WTC11 (cell line): Measurements from ENCODE around the gene DLGAP4.

Experiments
- ATF6 ChIP-seq: sonication (generic); formaldehyde crosslinking; IDR thresholded peaks from 2 replicates; pipeline ENCODE4 v1.8.1; 2023; ENCODE audit warnings: mild to moderate bottlenecking, missing genetic modification reagents
- CBFB ChIP-seq: sonication (generic); formaldehyde crosslinking; IDR thresholded peaks from 2 replicates; pipeline ENCODE4 v1.8.1; 2022; ENCODE audit warnings: mild to moderate bottlenecking, low read depth, missing genetic modification reagents
- E2F4 ChIP-seq: sonication (generic); formaldehyde crosslinking; IDR thresholded peaks from 2 replicates; pipeline ENCODE4 v1.8.1; 2022; ENCODE audit warnings: low read depth, mild to moderate bottlenecking, moderate library complexity, missing genetic modification reagents, borderline replicate concordance
- EMX1 ChIP-seq: fragments of 250-450 bp; sonication (Bioruptor Pico); IDR thresholded peaks from 2 replicates; pipeline ENCODE4 v1.8.0; 2021; ENCODE audit warnings: mild to moderate bottlenecking
- MAX ChIP-seq: sonication (generic); formaldehyde crosslinking; IDR thresholded peaks from 2 replicates; pipeline ENCODE4 v1.8.0; 2022; ENCODE audit warnings: mild to moderate bottlenecking, missing genetic modification reagents
- MYBL2 ChIP-seq: sonication (generic); formaldehyde crosslinking; IDR thresholded peaks from 2 replicates; pipeline ENCODE4 v1.8.1; 2023; ENCODE audit warnings: mild to moderate bottlenecking, moderate library complexity, missing genetic modification reagents
- TEAD4 ChIP-seq: sonication (generic); formaldehyde crosslinking; IDR thresholded peaks from 2 replicates; pipeline ENCODE4 v1.8.0; 2022; ENCODE audit warnings: mild to moderate bottlenecking, missing genetic modification reagents
- ZBTB21 ChIP-seq: sonication (generic); formaldehyde crosslinking; IDR thresholded peaks from 2 replicates; pipeline ENCODE4 v1.8.1; 2023; ENCODE audit warnings: mild to moderate bottlenecking, missing genetic modification reagents, borderline replicate concordance
- TF ChIP-seq, protein P1 (sequence below): fragments of 200-600 bp; IDR thresholded peaks from 2 replicates; pipeline ENCODE4 v1.8.0; 2022; ENCODE audit warnings: antibody characterized with exemption
- TF ChIP-seq, protein P2 (sequence below): sonication (generic); formaldehyde crosslinking; IDR thresholded peaks from 2 replicates; pipeline ENCODE4 v1.8.1; 2023; ENCODE audit warnings: mild to moderate bottlenecking, missing genetic modification reagents
- TF ChIP-seq, protein P3 (sequence below): fragments of 250-450 bp; sonication (Bioruptor Pico); IDR thresholded peaks from 2 replicates; pipeline ENCODE4 v1.9.0; 2021; ENCODE audit warnings: moderate library complexity, mild to moderate bottlenecking, inconsistent platforms, borderline replicate concordance

GRCh38 chr20:36315545-36316351 lies 9.6 kb downstream of the DLGAP4 start:
- TF ChIP-seq ZBTB21 (CRISPR knock-in tag): no peak
- TF ChIP-seq MYBL2 (CRISPR knock-in tag): no peak
- TF ChIP-seq, protein P1, sequence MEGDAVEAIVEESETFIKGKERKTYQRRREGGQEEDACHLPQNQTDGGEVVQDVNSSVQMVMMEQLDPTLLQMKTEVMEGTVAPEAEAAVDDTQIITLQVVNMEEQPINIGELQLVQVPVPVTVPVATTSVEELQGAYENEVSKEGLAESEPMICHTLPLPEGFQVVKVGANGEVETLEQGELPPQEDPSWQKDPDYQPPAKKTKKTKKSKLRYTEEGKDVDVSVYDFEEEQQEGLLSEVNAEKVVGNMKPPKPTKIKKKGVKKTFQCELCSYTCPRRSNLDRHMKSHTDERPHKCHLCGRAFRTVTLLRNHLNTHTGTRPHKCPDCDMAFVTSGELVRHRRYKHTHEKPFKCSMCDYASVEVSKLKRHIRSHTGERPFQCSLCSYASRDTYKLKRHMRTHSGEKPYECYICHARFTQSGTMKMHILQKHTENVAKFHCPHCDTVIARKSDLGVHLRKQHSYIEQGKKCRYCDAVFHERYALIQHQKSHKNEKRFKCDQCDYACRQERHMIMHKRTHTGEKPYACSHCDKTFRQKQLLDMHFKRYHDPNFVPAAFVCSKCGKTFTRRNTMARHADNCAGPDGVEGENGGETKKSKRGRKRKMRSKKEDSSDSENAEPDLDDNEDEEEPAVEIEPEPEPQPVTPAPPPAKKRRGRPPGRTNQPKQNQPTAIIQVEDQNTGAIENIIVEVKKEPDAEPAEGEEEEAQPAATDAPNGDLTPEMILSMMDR: no peak
- TF ChIP-seq E2F4 (CRISPR knock-in tag): no peak
- TF ChIP-seq, protein P2, sequence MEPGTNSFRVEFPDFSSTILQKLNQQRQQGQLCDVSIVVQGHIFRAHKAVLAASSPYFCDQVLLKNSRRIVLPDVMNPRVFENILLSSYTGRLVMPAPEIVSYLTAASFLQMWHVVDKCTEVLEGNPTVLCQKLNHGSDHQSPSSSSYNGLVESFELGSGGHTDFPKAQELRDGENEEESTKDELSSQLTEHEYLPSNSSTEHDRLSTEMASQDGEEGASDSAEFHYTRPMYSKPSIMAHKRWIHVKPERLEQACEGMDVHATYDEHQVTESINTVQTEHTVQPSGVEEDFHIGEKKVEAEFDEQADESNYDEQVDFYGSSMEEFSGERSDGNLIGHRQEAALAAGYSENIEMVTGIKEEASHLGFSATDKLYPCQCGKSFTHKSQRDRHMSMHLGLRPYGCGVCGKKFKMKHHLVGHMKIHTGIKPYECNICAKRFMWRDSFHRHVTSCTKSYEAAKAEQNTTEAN (CRISPR knock-in tag): no peak
- TF ChIP-seq ATF6 (CRISPR knock-in tag): no peak
- TF ChIP-seq MAX: no peak
- TF ChIP-seq TEAD4 (CRISPR knock-in tag): no peak
- TF ChIP-seq CBFB (CRISPR knock-in tag): no peak
- no peak for TF ChIP-seq EMX1 (CRISPR knock-in tag)
- TF ChIP-seq, protein P3, sequence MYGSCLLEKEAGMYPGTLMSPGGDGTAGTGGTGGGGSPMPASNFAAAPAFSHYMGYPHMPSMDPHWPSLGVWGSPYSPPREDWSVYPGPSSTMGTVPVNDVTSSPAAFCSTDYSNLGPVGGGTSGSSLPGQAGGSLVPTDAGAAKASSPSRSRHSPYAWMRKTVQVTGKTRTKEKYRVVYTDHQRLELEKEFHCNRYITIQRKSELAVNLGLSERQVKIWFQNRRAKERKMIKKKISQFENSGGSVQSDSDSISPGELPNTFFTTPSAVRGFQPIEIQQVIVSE (CRISPR knock-in tag): no peak
